ENCODE results near the gene DNM3.
"Not testable (repeated sequence)": the region's sequence is repeated elsewhere in the genome, so short reads cannot be mapped to it uniquely, and the experiment has no call there.

DNM3 gene

GRCh38 chr1:172024944-172025738, 183.8 kb downstream of the DNM3 start:
- not testable (repeated sequence) for DNase-seq (ENCODE audit: low read depth, low spot score)

- DNase-seq (ENCODE audit: low read depth, low spot score) = no peak
Measured at GRCh38 chr1:172040466-172040865, 199.2 kb downstream of the DNM3 start.

DNA sequence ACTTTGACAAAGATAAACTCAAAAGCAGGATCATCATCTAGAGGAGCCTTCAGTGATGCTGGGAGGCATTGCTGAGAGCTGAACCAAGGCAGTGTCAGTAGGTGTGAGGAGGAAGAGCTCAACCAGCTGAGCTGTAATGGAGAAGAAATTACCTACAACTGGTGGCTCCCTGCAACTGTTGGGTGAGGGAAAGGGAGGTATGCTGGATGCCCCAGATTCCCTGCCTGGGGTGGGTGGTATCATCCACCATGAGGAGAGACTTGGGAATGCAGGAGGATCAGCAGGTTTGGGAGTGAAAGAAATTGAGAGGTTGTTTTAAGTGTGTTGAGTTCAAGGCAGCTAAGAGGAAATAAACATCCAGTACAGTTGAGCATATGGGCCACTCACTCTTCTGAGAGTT, 199.8 kb downstream of the DNM3 start:
- no peak for DNase-seq (ENCODE audit: low read depth, low spot score)

GRCh38 chr1:172041742-172042141, 200.4 kb downstream of the DNM3 start:
- no peak for DNase-seq (ENCODE audit: low read depth, low spot score)

GRCh38 chr1:172043900-172044299, 202.6 kb downstream of the DNM3 start:
- DNase-seq (ENCODE audit: low read depth, low spot score) = no peak

- DNase-seq (ENCODE audit: low read depth, low spot score) = no peak
Measured at GRCh38 chr1:172051898-172052297, 210.6 kb downstream of the DNM3 start.

DNA sequence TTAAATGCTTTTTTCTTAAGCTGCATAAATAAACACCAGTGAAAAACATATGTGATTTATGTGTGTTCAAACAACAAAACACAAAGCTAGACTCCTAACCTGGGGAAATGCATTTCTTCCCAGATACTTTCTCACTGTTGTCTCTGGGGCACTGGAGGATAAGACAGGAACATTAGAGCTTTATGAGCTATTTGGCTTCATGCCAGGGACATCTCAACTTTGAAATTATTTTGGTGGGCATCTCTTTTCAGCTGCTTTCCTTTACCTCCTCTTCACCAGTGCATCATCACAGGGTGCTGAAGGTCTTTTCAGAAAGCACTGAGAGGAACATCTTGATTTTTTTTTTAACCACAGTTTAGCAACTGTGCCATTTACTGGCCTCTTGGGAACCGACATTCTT, 212.9 kb downstream of the DNM3 start:
- DNase-seq (ENCODE audit: low read depth, low spot score) = no peak

DNA sequence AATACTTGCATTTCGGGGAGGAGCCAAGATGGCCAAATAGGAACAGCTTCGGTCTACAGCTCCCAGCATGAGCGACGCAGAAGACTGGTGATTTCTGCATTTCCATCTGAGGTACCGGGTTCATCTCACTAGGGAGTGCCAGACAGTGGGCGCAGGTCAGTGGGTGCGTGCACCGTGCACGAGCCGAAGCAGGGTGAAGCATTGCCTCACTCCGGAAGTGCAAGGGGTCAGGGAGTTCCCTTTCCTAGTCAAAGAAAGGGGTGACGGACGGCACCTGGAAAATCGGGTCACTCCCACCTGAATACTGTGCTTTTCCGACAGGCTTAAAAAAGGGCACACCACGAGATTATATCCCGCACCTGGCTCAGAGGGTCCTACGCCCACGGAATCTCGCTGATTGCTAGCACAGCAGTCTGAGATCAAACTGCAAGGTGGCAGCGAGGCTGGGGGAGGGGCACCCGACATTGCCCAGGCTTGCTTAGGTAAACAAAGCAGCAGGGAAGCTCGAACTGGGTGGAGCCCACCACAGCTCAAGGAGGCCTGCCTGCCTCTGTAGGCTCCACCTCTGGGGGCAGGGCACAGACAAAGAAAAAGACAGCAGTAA, 214.6 kb downstream of the DNM3 start:
- not testable (repeated sequence) for DNase-seq (ENCODE audit: low read depth, low spot score)

DNA sequence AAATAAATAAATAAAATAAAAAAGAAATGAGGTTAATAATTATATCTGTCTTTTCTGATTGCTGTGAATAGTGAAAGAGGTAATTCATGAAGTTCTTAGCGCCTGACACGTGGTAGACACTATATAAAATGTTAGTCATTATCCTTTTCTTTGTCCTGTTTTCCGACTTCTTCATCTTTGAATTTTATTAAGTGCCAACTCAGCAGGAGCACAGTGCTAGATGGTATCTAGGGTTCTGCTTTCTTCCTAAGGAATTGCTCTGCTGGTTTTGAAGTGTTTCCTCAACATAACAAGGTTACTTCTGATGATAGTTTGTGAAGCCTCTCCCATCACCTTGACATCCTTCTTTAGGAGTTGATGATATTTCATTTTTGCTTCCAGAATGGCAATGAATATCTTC, 227.0 kb downstream of the DNM3 start:
- DNase-seq (ENCODE audit: low read depth, low spot score) = no peak

DNA sequence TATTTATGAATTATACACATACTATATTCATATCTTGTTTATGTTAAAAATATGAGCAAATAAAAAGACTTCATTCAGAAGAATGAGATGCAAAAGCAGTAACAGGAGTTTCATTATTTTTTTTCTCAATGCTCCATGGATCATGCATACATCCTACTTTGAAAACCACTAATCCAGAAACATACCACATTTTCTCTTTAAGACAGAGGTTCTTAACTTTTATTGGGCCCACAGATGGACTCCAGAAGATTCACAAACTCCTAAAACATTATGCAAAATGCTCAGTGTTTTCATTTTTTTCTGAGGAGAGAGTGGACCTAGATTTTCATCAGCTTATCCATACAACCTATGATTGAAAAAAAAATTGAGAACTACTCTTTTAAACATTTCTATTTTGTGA, 227.8 kb downstream of the DNM3 start:
- no peak for DNase-seq (ENCODE audit: low read depth, low spot score)

DNA sequence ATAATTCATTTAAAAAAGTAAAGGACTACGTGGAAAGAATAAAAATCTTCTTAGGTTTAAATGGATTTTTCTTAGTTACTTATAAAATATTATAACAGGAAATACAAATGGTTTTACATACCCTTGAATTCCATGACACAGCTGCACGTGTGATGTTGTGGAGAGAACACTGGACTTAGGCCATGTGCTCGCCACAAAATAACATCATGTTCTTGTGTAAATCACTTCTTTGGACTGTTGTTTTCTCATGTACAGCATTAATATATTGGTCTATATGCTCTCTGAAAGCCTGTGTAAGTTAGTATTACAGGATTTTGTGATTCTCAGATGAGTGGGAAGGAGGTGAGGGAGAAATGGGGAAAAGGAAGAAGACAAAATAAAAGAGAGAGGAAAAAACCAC, 228.2 kb downstream of the DNM3 start:
- DNase-seq (ENCODE audit: low read depth, low spot score) = no peak

DNA sequence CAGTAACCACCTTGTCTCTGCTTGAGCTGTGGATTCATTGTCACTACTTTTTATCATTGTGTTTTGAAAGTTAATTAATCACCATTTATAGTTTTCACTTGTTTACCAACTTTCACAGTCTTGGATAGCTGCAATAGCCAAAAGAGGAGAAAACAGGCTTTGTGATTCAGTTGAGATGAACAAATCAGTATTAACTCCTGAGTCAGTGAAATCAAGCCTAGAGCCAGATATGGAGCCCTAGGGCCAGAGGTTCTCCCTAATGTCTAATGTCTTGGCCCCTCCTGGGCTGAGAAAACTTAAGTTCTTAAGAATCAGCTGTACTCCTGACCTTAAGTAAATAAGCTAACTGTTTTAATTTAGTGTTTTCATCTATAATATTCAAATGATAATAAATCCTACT, 228.8 kb downstream of the DNM3 start:
- no peak for DNase-seq (ENCODE audit: low read depth, low spot score)

DNA sequence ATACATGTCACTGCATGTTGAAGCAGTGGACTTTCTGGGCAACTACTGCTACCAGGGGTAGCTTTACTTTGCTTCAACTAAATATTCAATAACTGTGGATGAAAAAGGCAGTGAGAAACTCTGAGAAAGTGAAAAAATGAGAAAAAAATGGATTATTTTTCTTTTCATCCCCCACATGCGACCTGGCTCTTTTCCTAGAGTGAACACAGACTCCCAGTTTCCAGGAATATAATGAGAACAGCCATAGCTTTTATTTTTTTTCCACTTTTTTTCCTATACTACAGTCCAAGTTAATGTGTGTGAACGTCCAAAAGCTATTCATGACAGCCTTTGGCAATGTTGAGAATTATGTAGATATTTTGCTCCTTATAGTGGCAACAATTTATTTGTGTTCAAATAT, 230.4 kb downstream of the DNM3 start:
- DNase-seq (ENCODE audit: low read depth, low spot score) = no peak

DNA sequence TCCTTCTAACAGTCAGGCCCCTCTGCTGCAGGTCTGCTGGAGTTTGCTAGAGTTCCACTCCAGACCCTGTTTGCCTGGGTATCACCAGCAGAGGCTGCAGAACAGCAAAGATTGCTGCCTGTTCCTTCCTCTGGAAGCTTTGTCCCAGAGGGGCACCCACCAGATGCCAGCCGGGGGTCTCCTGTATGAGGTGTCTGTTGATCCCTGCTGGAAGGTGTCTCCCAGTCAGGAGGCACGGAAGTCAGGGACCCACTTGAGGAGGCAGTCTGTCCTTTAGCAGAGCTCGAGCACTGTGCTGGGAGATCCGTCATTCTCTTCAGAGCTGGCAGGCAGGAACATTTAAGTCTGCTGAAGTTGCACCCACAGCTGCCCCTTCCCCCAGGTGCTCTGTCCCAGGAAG, 238.6 kb downstream of the DNM3 start:
- DNase-seq (ENCODE audit: low read depth, low spot score) = not testable (repeated sequence)

- DNase-seq (ENCODE audit: low read depth, low spot score) = no peak
Measured at GRCh38 chr1:172083191-172083590, 241.9 kb downstream of the DNM3 start.

GRCh38 chr1:172084876-172085275, 243.6 kb downstream of the DNM3 start:
- no peak for DNase-seq (ENCODE audit: low read depth, low spot score)

DNA sequence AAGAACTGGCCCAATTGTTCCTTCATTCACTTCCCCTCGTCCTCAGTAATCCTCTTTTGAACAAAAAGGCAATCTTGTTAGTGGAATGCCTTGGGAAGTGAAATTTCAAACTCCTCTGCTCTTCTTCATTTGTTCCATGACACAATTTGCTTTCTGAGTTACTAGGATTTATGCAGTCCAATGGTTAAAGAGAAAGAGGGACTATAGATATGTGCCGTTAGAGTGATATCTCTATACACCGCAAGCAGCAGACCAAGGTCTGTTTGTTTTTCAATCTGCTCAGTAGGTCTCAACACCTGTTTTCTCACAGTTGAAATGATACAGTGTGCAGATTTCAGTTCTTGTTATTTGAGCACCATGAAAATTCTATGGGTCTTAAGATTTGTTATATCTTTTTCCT, 244.0 kb downstream of the DNM3 start:
- DNase-seq (ENCODE audit: low read depth, low spot score) = no peak

DNA sequence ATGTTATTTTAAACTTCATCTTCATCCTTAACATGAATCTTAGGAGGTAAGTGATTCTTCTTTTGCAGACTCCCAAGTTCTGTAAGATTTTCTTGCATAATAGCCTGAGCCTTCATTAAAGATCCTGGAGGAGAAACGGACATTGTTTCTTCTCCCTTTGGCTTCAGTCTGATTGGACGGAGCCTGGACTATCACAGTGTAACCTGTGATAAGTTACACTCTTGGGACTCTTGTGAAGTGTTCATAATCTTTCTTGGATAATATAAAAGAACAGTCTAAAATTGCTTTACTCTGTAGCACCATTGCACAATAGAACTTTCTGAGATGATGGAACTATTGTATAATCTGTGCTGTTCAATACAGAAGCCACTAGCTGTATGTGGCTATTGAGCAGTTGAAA, 244.8 kb downstream of the DNM3 start:
- no peak for DNase-seq (ENCODE audit: low read depth, low spot score)

GRCh38 chr1:172088256-172088655, 247.0 kb downstream of the DNM3 start:
- no peak for DNase-seq (ENCODE audit: low read depth, low spot score)

DNA sequence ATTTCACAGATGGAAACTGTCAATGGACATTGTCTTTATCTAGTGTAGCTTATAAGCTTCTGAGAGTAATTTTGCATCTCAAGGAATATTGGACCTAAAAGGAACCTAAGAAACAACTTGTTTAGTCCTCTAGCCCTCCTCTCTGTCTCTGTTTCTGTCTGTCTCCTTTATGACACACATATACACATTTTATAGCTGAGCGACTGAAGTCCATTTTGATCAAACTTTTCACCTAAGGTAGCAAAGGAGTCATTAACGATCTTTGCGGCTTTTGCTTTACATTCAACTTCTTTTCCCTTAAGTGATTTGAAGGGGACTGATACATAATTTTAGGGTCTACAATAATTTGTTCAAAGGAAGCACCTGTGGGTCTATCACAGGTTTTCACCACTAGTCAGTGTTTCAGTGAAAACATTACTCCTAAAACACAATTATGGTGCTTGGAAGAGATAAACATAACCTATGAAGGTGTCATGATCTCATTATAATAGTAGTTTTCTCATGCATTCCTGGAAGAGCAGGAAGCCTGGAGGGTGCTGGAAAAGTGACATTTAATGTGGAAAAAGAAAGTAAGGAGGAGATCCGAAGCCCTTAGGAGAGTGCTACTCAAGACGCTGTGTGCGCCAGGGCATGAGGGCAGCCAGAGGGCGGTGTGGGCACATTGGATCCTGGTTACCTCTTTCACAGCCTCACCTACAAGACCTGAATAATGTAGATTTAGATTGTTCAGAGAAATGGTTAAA, 248.6 kb downstream of the DNM3 start:
- no peak for DNase-seq (ENCODE audit: low read depth, low spot score)

DNA sequence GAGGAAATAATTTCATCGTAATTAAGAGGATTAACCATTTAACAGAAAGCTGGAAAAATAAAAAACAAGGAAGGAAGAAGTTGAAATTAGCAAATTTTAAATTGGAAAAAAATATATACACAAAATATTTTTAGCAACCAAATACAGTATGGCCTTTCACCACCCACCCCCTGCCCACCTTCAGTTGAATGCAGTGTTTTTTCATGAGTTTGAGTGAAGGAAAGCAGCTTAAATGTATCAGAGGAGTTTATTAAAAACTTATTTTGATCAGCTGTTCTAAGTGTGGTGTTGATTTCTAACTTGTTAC, 249.2 kb downstream of the DNM3 start:
- DNase-seq (ENCODE audit: low read depth, low spot score) = no peak

- DNase-seq (ENCODE audit: low read depth, low spot score) = peak; percentile 2
Measured at GRCh38 chr1:172095846-172096245, 254.5 kb downstream of the DNM3 start.

GRCh38 chr1:172105230-172105629, 263.9 kb downstream of the DNM3 start:
- no peak for DNase-seq (ENCODE audit: low read depth, low spot score)

All from brain pericyte (primary cell).